HCT116 (cell line): Measurements from ENCODE around the gene EMILIN1. TPM values are rescaled to one million over a fixed set of nuclear protein-coding genes. Genes with fewer than 3 reads are reported as not detected.

Experiments
- ATAC-seq: fragments of 200-7000 bp; cut with Tn5 transposase; 2 replicates; pipeline ENCODE4 v1.9.1; 2020; ENCODE audit warnings: mild to moderate bottlenecking, moderate library complexity
- BruUV-seq: library from RNA; stranded (reverse); fragments of 400-500 nt; replicated peaks from 2 replicates; lab custom pipeline; 2021; lab: Mats Ljungman, UMichigan
- CTCF ChIA-PET: fragments of 300-600 bp; sonication (Branson Sonifier 250); formaldehyde crosslinking; loops from one replicate; lab custom pipeline; 2021; ENCODE audit warnings: antibody characterized with exemption; lab: Charles Lee
- POLR2A ChIA-PET: fragments of 300-600, 350-600 bp; sonication (Branson Sonifier 250); formaldehyde crosslinking; loops from one replicate; lab custom pipeline; 2021; ENCODE audit warnings: antibody characterized with exemption; lab: Charles Lee
- RAD21 ChIA-PET, 2 experiments: fragments of 300-600 bp; sonication (Branson Sonifier 250); formaldehyde crosslinking; loops; one replicate each; lab custom pipeline; 2023; ENCODE audit warnings: low total read pairs in 2 of 2; ENCODE audit not compliant: uncharacterized antibody in 2 of 2, unreplicated experiment in 2 of 2, low non-redundant PET in 1 of 2; lab: Charles Lee
- DNase-seq: peaks from one replicate; pipeline ENCODE4 v3.0.0-alpha.2; 2010; ENCODE audit warnings: low read depth, low spot score
- H2AFZ ChIP-seq: fragments of 200-600 bp; shearing (Covaris generic), sonication (generic); 2 replicates; pipeline ENCODE4 v1.6.1; 2017; ENCODE audit warnings: low read depth, mixed run types, mixed read lengths, antibody characterized with exemption, low read length; ENCODE audit not compliant: poor library complexity, severe bottlenecking
- H3K27ac ChIP-seq: 2 replicates; pipeline ENCODE4 v1.5.1; 2012; ENCODE audit warnings: low read depth, low read length
- H3K27me3 ChIP-seq: fragments of 200-600 bp; sonication (generic); 2 replicates; pipeline ENCODE4 v1.6.1; 2016; ENCODE audit warnings: mixed run types, low read length, mixed read lengths; ENCODE audit not compliant: insufficient read depth
- H3K36me3 ChIP-seq, 2 experiments: fragments of 200-500 bp in 1 of 2; fragments of 200-600 bp in 1 of 2; sonication (Bioruptor generic) in 1 of 2; sonication (generic) in 1 of 2; 2 replicates each; pipeline versions ENCODE4 v1.5.1 to v1.6.1; 2014 to 2016; ENCODE audit warnings: low read length in 2 of 2, inconsistent platforms in 1 of 2, mixed read lengths in 1 of 2, mixed run types in 1 of 2; ENCODE audit not compliant: insufficient read depth in 2 of 2, control insufficient read depth in 1 of 2
- H3K4me1 ChIP-seq, 2 experiments: fragments of 200-600 bp in 1 of 2; sonication (generic) in 1 of 2; 2 replicates each; pipeline versions ENCODE4 v1.5.1 to v1.6.1; 2012 to 2017; ENCODE audit warnings: low read length in 2 of 2, inconsistent platforms in 1 of 2, mild to moderate bottlenecking in 1 of 2, mixed read lengths in 1 of 2, mixed run types in 1 of 2, moderate library complexity in 1 of 2; ENCODE audit not compliant: insufficient read depth in 2 of 2, control insufficient read depth in 1 of 2
- H3K4me2 ChIP-seq: fragments of 200-600 bp; sonication (generic); 2 replicates; pipeline ENCODE4 v1.6.1; 2017; ENCODE audit warnings: mixed run types, low read length, mixed read lengths
- H3K4me3 ChIP-seq, 2 experiments: fragments of 200-600 bp in 1 of 2; sonication (generic) in 1 of 2; replicated peaks in 1 of 2; 2 replicates each; pipeline ENCODE4 v1.5.1; 2011 to 2016; ENCODE audit warnings: low read length in 2 of 2, control low read depth in 1 of 2, low read depth in 1 of 2, mild to moderate bottlenecking in 1 of 2, mixed read lengths in 1 of 2, mixed run types in 1 of 2
- H3K79me2 ChIP-seq: fragments of 200-600 bp; sonication (generic); 2 replicates; pipeline ENCODE4 v1.6.1; 2017; ENCODE audit warnings: mild to moderate bottlenecking, mixed run types, low read length, moderate library complexity, mixed read lengths; ENCODE audit not compliant: insufficient read depth
- H3K9ac ChIP-seq: fragments of 200-600 bp; sonication (generic); 2 replicates; pipeline ENCODE4 v1.6.1; 2016; ENCODE audit warnings: low read length, mixed read lengths
- H3K9me2 ChIP-seq: fragments of 200-600 bp; sonication (generic), shearing (Covaris generic); 2 replicates; pipeline ENCODE4 v1.6.1; 2017; ENCODE audit warnings: mixed run types, mild to moderate bottlenecking, moderate library complexity; ENCODE audit not compliant: insufficient read depth
- H3K9me3 ChIP-seq, 2 experiments: fragments of 200-500 bp in 1 of 2; fragments of 200-600 bp in 1 of 2; sonication (Bioruptor generic) in 1 of 2; sonication (generic) in 1 of 2; 2 replicates each; pipeline ENCODE4 v1.6.1; 2014 to 2017; ENCODE audit warnings: low read length in 2 of 2, mixed read lengths in 2 of 2, inconsistent platforms in 1 of 2, low read depth in 1 of 2, mild to moderate bottlenecking in 1 of 2, mixed run types in 1 of 2, moderate library complexity in 1 of 2; ENCODE audit not compliant: control insufficient read depth in 1 of 2, insufficient read depth in 1 of 2
- H4K20me1 ChIP-seq: fragments of 200-600 bp; sonication (generic), shearing (Covaris generic); 2 replicates; pipeline ENCODE4 v1.6.1; 2017; ENCODE audit warnings: mixed run types, mild to moderate bottlenecking, moderate library complexity; ENCODE audit not compliant: insufficient read depth
- CTCF ChIP-seq, 3 experiments: fragments of 200-600 bp in 1 of 3; sonication (generic) in 1 of 3; IDR thresholded peaks in 2 of 3; conservative IDR thresholded peaks in 1 of 3; 2 replicates each; pipeline ENCODE4 v1.5.1; 2012 to 2017; ENCODE audit warnings: low read depth in 2 of 3, low read length in 2 of 3, antibody characterized with exemption in 1 of 3, borderline replicate concordance in 1 of 3, control low read depth in 1 of 3, mild to moderate bottlenecking in 1 of 3, mixed read lengths in 1 of 3, mixed run types in 1 of 3, moderate library complexity in 1 of 3; ENCODE audit not compliant: insufficient read depth in 1 of 3
- FOSL1 ChIP-seq: IDR thresholded peaks from 2 replicates; pipeline ENCODE4 v1.6.1; 2012; ENCODE audit warnings: low read depth
- POLR2AphosphoS5 ChIP-seq: IDR thresholded peaks from 2 replicates; pipeline ENCODE4 v1.6.1; 2011; ENCODE audit warnings: mild to moderate bottlenecking, low read depth, low read length, moderate library complexity
- RAD21 ChIP-seq: IDR thresholded peaks from 2 replicates; pipeline ENCODE4 v1.6.1; 2012; ENCODE audit warnings: low read depth, mild to moderate bottlenecking
- SRF ChIP-seq: IDR thresholded peaks from 2 replicates; pipeline ENCODE4 v1.6.1; 2012; ENCODE audit warnings: low read depth
- TCF7L2 ChIP-seq: IDR thresholded peaks from 2 replicates; pipeline ENCODE4 v1.7.0; 2011; ENCODE audit warnings: borderline replicate concordance, inconsistent platforms; ENCODE audit not compliant: insufficient read depth, insufficient read length; ENCODE audit errors: extremely low read depth
- YY1 ChIP-seq: IDR thresholded peaks from 2 replicates; pipeline ENCODE4 v1.6.1; 2011; ENCODE audit warnings: low read length, low read depth, moderate library complexity, mild to moderate bottlenecking; ENCODE audit not compliant: insufficient replicate concordance; ENCODE audit errors: extremely low read depth
- ZFX ChIP-seq: fragments of 450-650 bp; IDR thresholded peaks from 2 replicates; pipeline ENCODE4 v1.6.1; 2017
- intact Hi-C: fragments of 100-400 bp; cut with micrococcal nuclease; formaldehyde crosslinking; loops from 2 replicates; pipeline ENCODE4 v1.10.0; 2022
- total RNA-seq: library from RNA; stranded (reverse); gene quantifications from one replicate; pipeline ENCODE4 v1.2.1, GENCODE V29; 2021; ENCODE audit not compliant: unreplicated experiment

EMILIN1 gene
- total RNA-seq, 1 experiment from 2014 or later = 0.59 TPM

GRCh38 chr2:27085673-27086089, 7.3 kb downstream of the EMILIN1 start:
- Histone ChIP-seq H3K4me3 (peak overlapping the region; percentile 57 to 61), H3K36me3 (no peaks in the 10 kb centered on the region), H3K9ac (peak overlapping the region; percentile 79), H2AFZ (peak overlapping the region; percentile 54), H3K27me3 (no peaks in the 10 kb centered on the region), H3K4me1 (peaks cover 13 to 41% of the 10 kb centered on the region in 2 experiments), H3K9me3 (no peaks in the 10 kb centered on the region), H3K79me2 (no peaks in the 10 kb centered on the region), H3K27ac (peak overlapping the region; percentile 77), H4K20me1 (no peaks in the 10 kb centered on the region), H3K4me2 (peak overlapping the region; percentile 98), H3K9me2 (no peaks in the 10 kb centered on the region)
- DNase-seq (no peak), ATAC-seq (peak; percentile 48)
- RAD21 ChIA-PET = interaction anchor here in 1 of 2 experiments (0.9 kb wide), 1 partner anchor 124 kb away, joined by 4 read pairs; no protein-coding TSS in a partner anchor
- CTCF ChIA-PET = interaction anchor here (0.6 to 3.1 kb wide), 6 partner anchors 24 to 240 kb away, joined by 3 to 15 read pairs (median 4); no protein-coding TSS in a partner anchor
- no TSS peak for BruUV-seq
- POLR2A ChIA-PET = no interaction called here
- intact Hi-C loops = loop anchor here (1.0 to 2.0 kb wide), 2 partner anchors 124 to 239 kb away; no protein-coding TSS in a partner anchor
- TF ChIP-seq YY1 (peak; percentile 33), SRF (no peak), POLR2AphosphoS5 (peak; percentile 56), FOSL1 (no peak), TCF7L2 (peak; percentile 34), CTCF (IDR thresholded peaks at IDR 0.05 in 2 of 3, conservative IDR thresholded peaks at IDR 0.05 in 1 of 3; ENCODE audit: borderline replicate concordance in 1 of 3, insufficient read depth in 1 of 3, low read depth in 2 of 3, low read length in 2 of 3) (peak in 2 of 3 experiments; percentile 48 to 51; a peak in 4 of 6 replicates), RAD21 (no peak), ZFX (no peak)
